Measurements from ENCODE around the gene C17orf50. TPM values are rescaled to one million over a fixed set of nuclear protein-coding genes. Genes with fewer than 3 reads are reported as not detected.
A peak's percentile ranks its signal among the peaks of the same experiment; 100 is the strongest.

The C17orf50 gene
- total and polyA plus RNA-seq, 11 donors = 0.19 TPM; not detected in 10

DNA sequence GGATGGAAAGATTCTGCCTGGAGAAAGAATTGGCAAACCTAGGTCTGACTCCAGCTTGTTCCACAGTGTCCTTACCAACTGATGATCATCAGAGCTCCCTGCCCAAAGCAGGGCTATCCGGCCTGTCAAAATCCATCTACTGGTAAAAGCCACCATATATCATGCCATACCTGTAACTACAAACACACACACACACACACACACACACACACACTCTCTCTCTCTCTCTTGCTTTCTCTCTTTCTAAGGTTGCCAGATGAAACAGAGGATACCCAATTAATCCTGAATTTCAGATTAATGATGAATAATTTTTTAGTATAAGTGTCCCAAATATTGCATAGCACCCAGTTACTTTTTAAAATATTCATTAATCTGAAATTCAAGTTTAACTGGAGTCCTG, 36.3 kb downstream of the C17orf50 start:
- Histone ChIP-seq H3K4me3 (no peak overlapping the region), H3K4me1 (peaks cover 3 to 45% (median 32%) of the 10 kb centered on the region in 12 donors), H3K9me3 (peaks cover 0 to 6% (median 0%) of the 10 kb centered on the region in 12 donors), H3K27ac (no peak overlapping the region), H3K36me3 (no peaks in the 10 kb centered on the region), H3K27me3 (peaks cover 0 to 37% (median 7%) of the 10 kb centered on the region in 9 donors)
- intact Hi-C loops (cut with DNase I) = no loop called here
- WGBS, 4 donors = 92 to 100% (median 95%) methylated on average over 1 of the region's 1 CpG
- ATAC-seq (no peak), DNase-seq (no peak)
- no peak for TF ChIP-seq POLR2A (IDR thresholded peaks at IDR 0.05)
- TF ChIP-seq, protein P1, sequence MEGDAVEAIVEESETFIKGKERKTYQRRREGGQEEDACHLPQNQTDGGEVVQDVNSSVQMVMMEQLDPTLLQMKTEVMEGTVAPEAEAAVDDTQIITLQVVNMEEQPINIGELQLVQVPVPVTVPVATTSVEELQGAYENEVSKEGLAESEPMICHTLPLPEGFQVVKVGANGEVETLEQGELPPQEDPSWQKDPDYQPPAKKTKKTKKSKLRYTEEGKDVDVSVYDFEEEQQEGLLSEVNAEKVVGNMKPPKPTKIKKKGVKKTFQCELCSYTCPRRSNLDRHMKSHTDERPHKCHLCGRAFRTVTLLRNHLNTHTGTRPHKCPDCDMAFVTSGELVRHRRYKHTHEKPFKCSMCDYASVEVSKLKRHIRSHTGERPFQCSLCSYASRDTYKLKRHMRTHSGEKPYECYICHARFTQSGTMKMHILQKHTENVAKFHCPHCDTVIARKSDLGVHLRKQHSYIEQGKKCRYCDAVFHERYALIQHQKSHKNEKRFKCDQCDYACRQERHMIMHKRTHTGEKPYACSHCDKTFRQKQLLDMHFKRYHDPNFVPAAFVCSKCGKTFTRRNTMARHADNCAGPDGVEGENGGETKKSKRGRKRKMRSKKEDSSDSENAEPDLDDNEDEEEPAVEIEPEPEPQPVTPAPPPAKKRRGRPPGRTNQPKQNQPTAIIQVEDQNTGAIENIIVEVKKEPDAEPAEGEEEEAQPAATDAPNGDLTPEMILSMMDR (IDR thresholded peaks at IDR 0.05) = no peak

DNA sequence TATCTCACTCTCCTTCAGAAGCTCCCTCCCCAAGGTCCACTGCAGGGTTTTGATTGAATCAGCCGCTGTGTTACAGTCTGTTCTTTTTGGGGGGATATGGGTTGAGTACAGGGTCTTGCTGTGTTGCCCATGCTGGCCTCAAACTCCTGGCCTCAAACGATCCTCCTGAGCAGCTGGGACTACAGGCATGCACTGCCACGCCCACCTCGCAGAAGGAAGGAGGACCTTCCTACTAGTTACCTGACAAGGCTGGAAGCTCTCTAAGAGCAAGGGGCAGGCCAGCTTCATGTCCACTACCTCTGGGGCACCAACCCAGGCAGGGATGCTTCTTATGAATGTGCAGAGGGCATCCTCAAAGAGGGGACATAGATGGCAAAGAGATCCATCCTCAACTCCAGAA, 36.7 kb downstream of the C17orf50 start:
- Histone ChIP-seq H3K9me3 (peaks cover 0 to 2% (median 0%) of the 10 kb centered on the region in 12 donors), H3K27me3 (peaks cover 0 to 37% (median 7%) of the 10 kb centered on the region in 9 donors), H3K4me3 (no peak overlapping the region), H3K27ac (no peak overlapping the region), H3K4me1 (peaks cover 3 to 48% (median 35%) of the 10 kb centered on the region in 12 donors), H3K36me3 (no peaks in the 10 kb centered on the region)
- WGBS, 4 donors = 77 to 84% (median 82%) methylated on average over 4 of the region's 4 CpGs
- no peak for ATAC-seq
- intact Hi-C loops (cut with DNase I) = no loop called here
- no peak for TF ChIP-seq POLR2A (IDR thresholded peaks at IDR 0.05)
- TF ChIP-seq, protein P1 (IDR thresholded peaks at IDR 0.05) = no peak
- no peak for DNase-seq

DNA sequence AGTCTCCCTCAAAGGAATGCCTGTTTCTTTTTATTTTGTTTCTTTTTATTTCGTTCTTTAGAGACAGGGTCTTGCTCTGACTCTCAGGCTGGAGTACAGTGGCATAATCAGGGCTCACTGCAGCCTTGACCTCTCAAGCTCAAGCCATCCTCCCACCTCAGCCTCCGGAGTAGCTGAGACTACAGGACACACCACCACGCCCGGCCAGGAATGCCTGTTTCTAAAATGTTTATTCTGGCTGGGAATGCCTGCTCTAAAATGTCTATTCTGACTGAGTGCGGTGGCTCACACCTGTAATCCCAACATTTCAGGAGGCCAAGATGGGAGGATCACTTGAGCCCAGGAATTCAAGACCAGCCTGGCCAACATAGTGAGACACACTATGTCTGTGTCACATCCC, 37.2 kb downstream of the C17orf50 start:
- no peak for DNase-seq
- TF ChIP-seq, protein P1 (IDR thresholded peaks at IDR 0.05) = no peak
- no peak for TF ChIP-seq POLR2A (IDR thresholded peaks at IDR 0.05)
- H3K4me3 ChIP-seq = no peak overlapping the region
- no peak overlapping the region for H3K27ac ChIP-seq
- no peaks in the 10 kb centered on the region for H3K36me3 ChIP-seq
- no peaks in the 10 kb centered on the region for H3K9me3 ChIP-seq
- intact Hi-C loops (cut with DNase I) = no loop called here
- WGBS, 4 donors = 81 to 90% (median 82%) methylated on average over 5 of the region's 5 CpGs
- peaks cover 3 to 49% (median 35%) of the 10 kb centered on the region in 12 donors for H3K4me1 ChIP-seq
- peaks cover 0 to 37% (median 7%) of the 10 kb centered on the region in 9 donors for H3K27me3 ChIP-seq
- no peak for ATAC-seq

DNA sequence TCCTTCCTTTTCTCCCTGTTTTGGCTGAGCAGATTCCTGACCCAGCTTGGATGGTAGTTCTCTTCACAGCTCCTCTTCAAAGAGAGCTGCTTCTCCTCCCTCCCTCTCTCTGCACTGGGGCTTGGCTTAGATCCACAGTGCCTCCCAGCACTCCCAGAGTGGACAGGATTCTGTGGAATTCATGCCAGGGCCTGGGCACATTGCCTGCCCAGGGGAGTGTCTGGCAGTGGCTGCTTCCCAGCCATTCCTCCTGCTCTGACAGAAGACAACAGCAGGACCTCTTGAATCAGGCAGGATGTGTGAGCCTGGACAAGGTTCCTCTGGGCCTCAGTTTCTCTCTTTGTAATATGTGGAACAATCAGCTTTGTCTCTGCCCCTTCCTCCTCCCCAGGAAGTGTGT, 39.3 kb downstream of the C17orf50 start:
- Histone ChIP-seq H3K36me3 (no peaks in the 10 kb centered on the region), H3K4me1 (peaks cover 3 to 51% (median 33%) of the 10 kb centered on the region in 12 donors), H3K27ac (peak overlapping the region in 6 of 12 donors; percentile 6 to 51 (median 21)), H3K4me3 (no peak overlapping the region), H3K9me3 (no peaks in the 10 kb centered on the region), H3K27me3 (peaks cover 0 to 17% (median 0%) of the 10 kb centered on the region in 9 donors)
- intact Hi-C loops (cut with DNase I) = loop anchor here in 2 of 10 donors (2.0 to 10.0 kb wide), 2 partner anchors 17 to 185 kb away; no protein-coding TSS in a partner anchor
- ATAC-seq = peak; percentile 76 to 87 (median 80)
- TF ChIP-seq POLR2A (IDR thresholded peaks at IDR 0.05) = no peak
- TF ChIP-seq, protein P1 (IDR thresholded peaks at IDR 0.05) = no peak
- peak; percentile 80 to 90 (median 85) for DNase-seq
